ENCODE data around the gene RNF182. TPM values are rescaled to one million over a fixed set of nuclear protein-coding genes. Genes with fewer than 3 reads are reported as not detected.

Gene RNF182
- total and polyA plus RNA-seq, 3 experiments from 2014 or later, result not detected

DNA sequence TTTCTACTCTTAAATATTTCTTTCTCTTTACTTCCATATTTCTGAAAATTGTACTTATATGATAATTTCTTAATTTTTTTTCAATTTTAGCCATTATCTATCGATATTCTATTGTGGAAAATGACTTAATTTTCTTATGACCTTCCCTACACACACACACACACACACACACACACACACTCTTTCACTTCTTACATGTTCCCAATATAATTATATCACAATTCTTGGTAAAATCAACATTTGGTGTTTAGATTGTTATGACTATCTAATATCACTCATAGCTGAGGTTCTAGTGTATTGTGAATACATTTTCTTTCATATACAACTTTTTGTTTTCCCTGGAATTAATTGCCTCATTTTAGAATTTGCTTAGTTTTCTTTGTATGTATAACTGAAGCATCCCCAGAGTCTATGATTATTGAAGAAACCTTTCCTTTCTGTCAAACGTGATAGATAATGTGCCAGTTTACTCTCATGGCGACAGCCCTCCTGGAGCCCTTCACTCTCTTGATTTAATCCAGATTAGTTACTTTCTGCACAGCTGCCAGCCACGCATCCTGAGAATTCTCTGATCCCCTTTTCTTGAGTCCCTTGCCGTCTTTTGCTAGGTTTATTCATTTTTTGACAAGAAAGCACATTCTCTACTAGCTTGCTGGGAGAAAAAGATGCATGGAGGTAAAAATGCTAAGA, 63.4 kb downstream of the RNF182 start:
- no peak overlapping the region for H3K27ac Mint-ChIP-seq
- ChIA-PET POLR2A (no interaction called here), CTCF (no interaction called here)
- H3K27me3 ChIP-seq (ENCODE audit: insufficient read depth, low read length, poor library complexity, severe bottlenecking), result no peaks in the 10 kb centered on the region
- no peaks in the 10 kb centered on the region for H3K36me3 Mint-ChIP-seq
- H3K4me3 Mint-ChIP-seq, result no peak overlapping the region
- peaks cover 8 to 70% of the 10 kb centered on the region in 2 donors for H3K27me3 Mint-ChIP-seq
- no peaks in the 10 kb centered on the region for H3K4me1 ChIP-seq (ENCODE audit: insufficient read depth, low read length)
- no peak for DNase-seq
- H3K36me3 ChIP-seq (ENCODE audit: insufficient read depth, low read length), result no peaks in the 10 kb centered on the region
- H3K4me1 Mint-ChIP-seq, result no peaks in the 10 kb centered on the region
- no peak overlapping the region for H3K4me3 ChIP-seq (ENCODE audit: low read length)
- no peaks in the 10 kb centered on the region for H3K9me3 Mint-ChIP-seq
- H3K9me3 ChIP-seq (ENCODE audit: low read length), result no peaks in the 10 kb centered on the region
- H3K27ac ChIP-seq (ENCODE audit: low read depth, low read length), result no peak overlapping the region

DNA sequence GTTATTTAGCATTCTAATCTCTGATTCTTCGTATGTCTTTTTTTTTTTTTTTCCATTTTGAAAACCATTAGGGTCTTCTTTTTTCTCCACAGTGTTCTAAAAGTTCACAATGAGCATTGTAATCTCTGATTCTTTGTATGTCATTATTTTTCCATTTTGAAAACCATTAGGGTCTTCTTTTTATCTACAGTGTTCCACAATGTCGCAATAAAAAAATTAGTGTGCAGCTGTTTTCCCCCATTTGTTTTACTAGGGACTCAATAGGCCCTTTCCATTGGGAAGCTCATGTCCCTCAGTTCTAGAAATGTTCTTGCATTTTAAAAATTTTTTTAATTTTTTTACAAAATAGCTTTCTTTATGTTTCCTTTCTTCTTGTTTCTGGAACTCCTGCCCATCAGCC, 64.2 kb downstream of the RNF182 start:
- Mint-ChIP-seq H3K27me3 (peaks cover 6 to 70% of the 10 kb centered on the region in 2 donors), H3K4me1 (no peaks in the 10 kb centered on the region), H3K4me3 (no peak overlapping the region), H3K9me3 (no peaks in the 10 kb centered on the region), H3K36me3 (no peaks in the 10 kb centered on the region), H3K27ac (no peak overlapping the region)
- Histone ChIP-seq H3K4me1 (ENCODE audit: insufficient read depth, low read length) (no peaks in the 10 kb centered on the region), H3K9me3 (ENCODE audit: low read length) (no peaks in the 10 kb centered on the region), H3K4me3 (ENCODE audit: low read length) (no peak overlapping the region), H3K27ac (ENCODE audit: low read depth, low read length) (no peak overlapping the region), H3K27me3 (ENCODE audit: insufficient read depth, low read length, poor library complexity, severe bottlenecking) (no peaks in the 10 kb centered on the region), H3K36me3 (ENCODE audit: insufficient read depth, low read length) (no peaks in the 10 kb centered on the region)
- no peak for DNase-seq
- ChIA-PET CTCF (no interaction called here), POLR2A (no interaction called here)

DNA sequence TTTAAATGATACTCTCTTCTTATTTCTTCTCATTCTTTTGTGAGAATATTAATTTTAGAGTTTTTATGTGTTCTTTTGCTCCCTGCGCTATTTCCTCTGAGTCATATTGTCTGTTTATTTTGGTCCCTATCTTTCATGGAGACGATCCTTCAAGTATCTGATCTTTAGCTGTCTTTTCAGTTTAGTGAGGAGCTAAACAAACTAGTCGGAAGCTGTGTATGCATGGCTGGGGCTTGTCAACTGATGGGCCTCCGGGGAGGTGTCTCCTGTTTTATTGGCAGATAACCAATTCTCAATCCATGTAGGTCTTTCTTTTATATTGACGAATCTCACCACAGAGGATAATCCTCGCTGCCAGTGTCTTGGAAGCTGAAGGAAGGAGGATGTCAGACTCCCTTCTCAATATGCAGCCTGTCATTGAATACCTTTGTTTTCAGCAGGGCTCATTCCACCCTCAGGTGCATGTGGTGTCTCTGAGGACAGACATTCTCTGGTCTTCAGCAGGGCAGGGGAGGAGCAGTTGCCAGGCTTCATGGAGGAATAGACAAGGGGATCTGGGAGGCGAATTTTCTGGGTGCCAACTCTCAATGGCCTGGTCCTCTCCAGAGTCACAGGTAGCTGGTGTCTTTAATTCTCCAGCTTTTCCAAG, 64.9 kb downstream of the RNF182 start:
- Histone ChIP-seq H3K4me1 (ENCODE audit: insufficient read depth, low read length) (no peaks in the 10 kb centered on the region), H3K27ac (ENCODE audit: low read depth, low read length) (peak overlapping the region; percentile 28), H3K4me3 (ENCODE audit: low read length) (no peak overlapping the region), H3K9me3 (ENCODE audit: low read length) (no peaks in the 10 kb centered on the region), H3K27me3 (ENCODE audit: insufficient read depth, low read length, poor library complexity, severe bottlenecking) (no peaks in the 10 kb centered on the region), H3K36me3 (ENCODE audit: insufficient read depth, low read length) (no peaks in the 10 kb centered on the region)
- Mint-ChIP-seq H3K4me3 (no peak overlapping the region), H3K27me3 (peaks cover 6 to 68% of the 10 kb centered on the region in 2 donors), H3K9me3 (no peaks in the 10 kb centered on the region), H3K4me1 (no peaks in the 10 kb centered on the region), H3K27ac (no peak overlapping the region), H3K36me3 (no peaks in the 10 kb centered on the region)
- ChIA-PET POLR2A (no interaction called here), CTCF (no interaction called here)
- DNase-seq, result no peak

DNA sequence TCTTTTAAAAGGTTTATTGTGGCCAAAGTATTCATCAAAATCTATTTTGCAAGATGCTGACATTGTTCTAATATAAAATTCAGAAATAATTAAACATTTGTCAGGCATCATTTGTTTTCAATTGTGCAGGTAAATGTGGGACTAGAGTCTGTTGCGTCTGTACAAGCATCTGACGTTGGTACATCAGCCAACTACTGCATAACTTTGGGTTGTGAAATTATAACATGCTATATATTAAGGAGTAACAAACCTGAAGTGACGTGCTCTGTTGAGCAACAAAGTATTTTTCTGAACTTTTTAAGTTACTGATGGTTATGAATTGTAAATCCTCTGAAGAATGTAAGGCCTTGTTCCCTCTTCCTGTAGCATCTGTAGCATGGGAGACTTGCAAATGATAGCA, 66.0 kb downstream of the RNF182 start:
- H3K9me3 Mint-ChIP-seq, result peaks cover 0 to 4% (median 0%) of the 10 kb centered on the region in 5 donors
- Histone ChIP-seq H3K27me3 (ENCODE audit: insufficient read depth, low read length, poor library complexity, severe bottlenecking) (no peaks in the 10 kb centered on the region), H3K4me1 (ENCODE audit: insufficient read depth, low read length) (no peaks in the 10 kb centered on the region), H3K9me3 (ENCODE audit: low read length) (no peaks in the 10 kb centered on the region), H3K27ac (ENCODE audit: low read depth, low read length) (no peak overlapping the region), H3K36me3 (ENCODE audit: insufficient read depth, low read length) (no peaks in the 10 kb centered on the region), H3K4me3 (ENCODE audit: low read length) (no peak overlapping the region)
- no peak overlapping the region for H3K4me3 Mint-ChIP-seq
- POLR2A ChIA-PET, result no interaction called here
- DNase-seq, result no peak
- no peak overlapping the region for H3K27ac Mint-ChIP-seq
- H3K27me3 Mint-ChIP-seq, result peaks cover 10 to 73% of the 10 kb centered on the region in 2 donors
- CTCF ChIA-PET, result no interaction called here
- H3K36me3 Mint-ChIP-seq, result peaks cover 0 to 3% (median 0%) of the 10 kb centered on the region in 3 donors
- no peaks in the 10 kb centered on the region for H3K4me1 Mint-ChIP-seq

DNA sequence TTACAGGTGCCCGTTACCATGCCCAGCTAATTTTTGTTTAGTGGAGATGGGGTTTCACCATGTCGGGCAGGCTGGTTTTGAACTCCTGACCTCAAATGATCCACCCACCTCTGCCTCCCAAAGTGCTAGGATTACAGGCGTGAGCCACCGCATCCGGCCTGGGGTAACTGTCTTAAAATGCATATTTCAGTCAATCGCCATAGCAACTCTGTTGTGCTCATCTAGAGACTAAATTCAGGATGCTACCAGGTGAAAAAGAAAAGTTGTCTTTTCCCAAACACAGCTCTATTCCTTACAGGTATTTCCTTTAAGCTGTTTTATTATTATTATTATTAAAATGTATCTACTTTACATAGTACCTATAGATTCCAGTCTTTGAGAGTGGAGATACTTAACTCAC, 66.6 kb downstream of the RNF182 start:
- Mint-ChIP-seq H3K27me3 (peaks cover 13 to 72% of the 10 kb centered on the region in 2 donors), H3K27ac (no peak overlapping the region), H3K36me3 (peaks cover 0 to 7% (median 0%) of the 10 kb centered on the region in 3 donors), H3K4me3 (no peak overlapping the region), H3K9me3 (peaks cover 0 to 4% (median 0%) of the 10 kb centered on the region in 5 donors), H3K4me1 (no peaks in the 10 kb centered on the region)
- no peak overlapping the region for H3K4me3 ChIP-seq (ENCODE audit: low read length)
- H3K27me3 ChIP-seq (ENCODE audit: insufficient read depth, low read length, poor library complexity, severe bottlenecking), result no peaks in the 10 kb centered on the region
- H3K9me3 ChIP-seq (ENCODE audit: low read length), result no peaks in the 10 kb centered on the region
- H3K36me3 ChIP-seq (ENCODE audit: insufficient read depth, low read length), result no peaks in the 10 kb centered on the region
- ChIA-PET POLR2A (no interaction called here), CTCF (interaction anchor here (0.6 kb wide), 1 partner anchor 280 kb away, joined by 3 read pairs; no protein-coding TSS in a partner anchor)
- DNase-seq, result no peak
- no peaks in the 10 kb centered on the region for H3K4me1 ChIP-seq (ENCODE audit: insufficient read depth, low read length)
- no peak overlapping the region for H3K27ac ChIP-seq (ENCODE audit: low read depth, low read length)

DNA sequence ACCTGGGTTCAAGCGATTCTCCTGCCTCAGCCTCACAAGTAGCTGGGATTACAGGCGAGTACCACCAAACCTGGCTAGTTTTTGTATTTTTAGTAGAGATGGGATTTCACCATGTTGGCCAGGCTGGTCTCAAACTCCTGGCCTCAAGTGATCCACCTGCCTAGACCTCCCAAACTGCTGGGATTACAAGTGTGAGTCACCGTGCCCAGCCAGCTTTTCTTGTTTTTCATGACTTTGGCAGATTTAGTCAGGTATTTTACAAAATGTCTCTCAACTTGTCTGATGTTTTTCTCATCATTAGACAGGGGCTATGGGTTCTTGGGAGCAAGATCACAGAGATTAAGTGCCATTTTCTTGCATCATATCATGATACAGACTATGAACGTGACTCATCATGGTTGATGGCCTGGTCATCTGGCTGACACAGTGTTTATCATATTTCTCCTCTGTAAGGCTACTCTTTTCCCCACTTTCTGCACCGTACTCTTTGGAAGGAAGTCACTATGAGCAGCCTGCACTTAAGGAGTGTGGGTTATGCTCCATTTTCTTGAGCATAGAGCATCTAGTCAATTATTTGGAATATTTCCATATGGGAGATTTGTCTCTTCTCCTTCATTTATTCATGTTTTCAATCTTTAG, 67.8 kb downstream of the RNF182 start:
- POLR2A ChIA-PET, result no interaction called here
- no peaks in the 10 kb centered on the region for H3K27me3 ChIP-seq (ENCODE audit: insufficient read depth, low read length, poor library complexity, severe bottlenecking)
- H3K4me1 Mint-ChIP-seq, result no peaks in the 10 kb centered on the region
- no peak for DNase-seq
- no peaks in the 10 kb centered on the region for H3K4me1 ChIP-seq (ENCODE audit: insufficient read depth, low read length)
- H3K9me3 Mint-ChIP-seq, result peaks cover 0 to 4% (median 0%) of the 10 kb centered on the region in 5 donors
- H3K27ac ChIP-seq (ENCODE audit: low read depth, low read length), result no peak overlapping the region
- H3K36me3 ChIP-seq (ENCODE audit: insufficient read depth, low read length), result no peaks in the 10 kb centered on the region
- peaks cover 0 to 7% (median 0%) of the 10 kb centered on the region in 3 donors for H3K36me3 Mint-ChIP-seq
- H3K27me3 Mint-ChIP-seq, result peaks cover 16 to 70% of the 10 kb centered on the region in 2 donors
- H3K4me3 ChIP-seq (ENCODE audit: low read length), result no peak overlapping the region
- CTCF ChIA-PET, result no interaction called here
- no peak overlapping the region for H3K27ac Mint-ChIP-seq
- no peaks in the 10 kb centered on the region for H3K9me3 ChIP-seq (ENCODE audit: low read length)
- no peak overlapping the region for H3K4me3 Mint-ChIP-seq

DNA sequence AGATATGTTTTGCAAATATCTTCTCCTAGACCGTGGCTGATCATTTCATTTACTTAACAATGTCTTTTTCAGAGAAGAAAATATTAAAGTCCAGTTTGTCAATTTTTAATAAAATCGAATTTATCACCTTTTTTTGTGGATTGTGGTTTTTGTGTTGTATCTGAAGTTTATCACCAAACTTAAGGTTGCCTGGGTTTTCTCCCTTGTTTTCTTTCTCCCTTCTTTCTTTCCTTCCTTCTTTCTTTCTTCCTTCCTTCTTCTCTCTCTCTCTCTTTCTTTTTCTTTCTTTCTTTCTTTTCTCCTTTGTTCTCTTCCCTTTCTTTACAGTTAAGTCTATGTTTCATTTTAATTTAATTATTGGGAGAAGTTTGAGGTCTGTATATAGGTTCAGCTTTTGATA, 68.7 kb downstream of the RNF182 start:
- H3K27ac Mint-ChIP-seq, result no peak overlapping the region
- H3K27me3 ChIP-seq (ENCODE audit: insufficient read depth, low read length, poor library complexity, severe bottlenecking), result no peaks in the 10 kb centered on the region
- no peak overlapping the region for H3K4me3 Mint-ChIP-seq
- H3K9me3 ChIP-seq (ENCODE audit: low read length), result no peaks in the 10 kb centered on the region
- no peaks in the 10 kb centered on the region for H3K36me3 ChIP-seq (ENCODE audit: insufficient read depth, low read length)
- no peak overlapping the region for H3K27ac ChIP-seq (ENCODE audit: low read depth, low read length)
- no peaks in the 10 kb centered on the region for H3K4me1 ChIP-seq (ENCODE audit: insufficient read depth, low read length)
- H3K4me3 ChIP-seq (ENCODE audit: low read length), result no peak overlapping the region
- ChIA-PET CTCF (no interaction called here), POLR2A (no interaction called here)
- H3K9me3 Mint-ChIP-seq, result peaks cover 0 to 4% (median 0%) of the 10 kb centered on the region in 5 donors
- no peaks in the 10 kb centered on the region for H3K4me1 Mint-ChIP-seq
- peaks cover 0 to 7% (median 0%) of the 10 kb centered on the region in 3 donors for H3K36me3 Mint-ChIP-seq
- H3K27me3 Mint-ChIP-seq, result peaks cover 16 to 71% of the 10 kb centered on the region in 2 donors
- no peak for DNase-seq

DNA sequence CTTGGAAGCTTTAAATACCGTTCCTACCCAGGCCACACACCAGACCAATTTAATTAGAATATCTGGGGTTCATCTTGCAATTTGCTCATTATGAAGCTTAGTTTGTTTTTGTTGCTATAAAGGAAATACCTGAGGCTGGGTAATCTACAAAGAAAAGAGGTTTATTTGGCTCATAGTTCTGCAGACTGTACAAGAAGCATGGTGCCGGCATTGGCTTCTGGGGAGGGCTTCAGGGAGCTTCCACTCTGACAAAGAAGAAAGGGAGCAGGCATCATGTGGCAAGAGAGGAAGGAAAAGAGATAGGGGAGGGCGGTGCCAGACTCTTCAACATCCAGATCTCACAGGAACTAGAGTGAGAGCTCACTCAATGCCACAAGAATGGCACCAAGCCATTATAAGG, 73.6 kb downstream of the RNF182 start:
- Mint-ChIP-seq H3K27me3 (peaks cover 16 to 58% of the 10 kb centered on the region in 2 donors), H3K4me3 (no peak overlapping the region), H3K4me1 (no peaks in the 10 kb centered on the region), H3K36me3 (peaks cover 0 to 7% (median 0%) of the 10 kb centered on the region in 3 donors), H3K27ac (peak overlapping the region in 1 of 8 donors; percentile 75), H3K9me3 (peaks cover 0 to 4% (median 0%) of the 10 kb centered on the region in 5 donors)
- Histone ChIP-seq H3K27ac (ENCODE audit: low read depth, low read length) (no peak overlapping the region), H3K27me3 (ENCODE audit: insufficient read depth, low read length, poor library complexity, severe bottlenecking) (no peaks in the 10 kb centered on the region), H3K4me3 (ENCODE audit: low read length) (no peak overlapping the region), H3K36me3 (ENCODE audit: insufficient read depth, low read length) (no peaks in the 10 kb centered on the region), H3K9me3 (ENCODE audit: low read length) (no peaks in the 10 kb centered on the region), H3K4me1 (ENCODE audit: insufficient read depth, low read length) (no peaks in the 10 kb centered on the region)
- ChIA-PET POLR2A (no interaction called here), CTCF (interaction anchor here (1.2 kb wide), 1 partner anchor 70 kb away, joined by 3 read pairs; no protein-coding TSS in a partner anchor)
- no peak for DNase-seq
